ENCODE measurements around the gene KDM5A. TPM values are rescaled to one million over a fixed set of nuclear protein-coding genes. Genes with fewer than 3 reads are reported as not detected.
"Not testable (repeated sequence)": the region's sequence is repeated elsewhere in the genome, so short reads cannot be mapped to it uniquely, and the experiment has no call there.

The KDM5A gene
- total and polyA plus RNA-seq, 2 donors (not counting 1 experiment from before 2014, with no cell fraction given) = 24.4 to 54.5 TPM

GRCh38 chr12:388012-388411, 1.1 kb downstream of the KDM5A start:
- no peak for TF ChIP-seq CTCF (conservative IDR thresholded peaks at IDR 0.05 in 1 of 2, IDR thresholded peaks at IDR 0.05 in 1 of 2; ENCODE audit: low read depth in 1 of 2, low read length in 2 of 2)
- Histone ChIP-seq H4K20me1 (ENCODE audit: control insufficient read depth, extremely low read depth, insufficient read depth, low read length) (peaks cover 2% of the 10 kb centered on the region), H3K9me3 (ENCODE audit: control insufficient read depth, insufficient read depth, low read depth, low read length) (no peaks in the 10 kb centered on the region), H3K27me3 (ENCODE audit: control insufficient read depth, insufficient read depth, low read length) (no peaks in the 10 kb centered on the region), H3K4me3 (replicated peaks in 1 of 4; ENCODE audit: control extremely low read depth in 1 of 4, insufficient read depth in 1 of 4, low read depth in 3 of 4, low read length in 4 of 4) (peak overlapping the region; percentile 82 to 100 (median 89)), H3K9ac (ENCODE audit: insufficient read depth, low read length) (peak overlapping the region; percentile 87), H2AFZ (ENCODE audit: low read length) (no peak overlapping the region), H3K27ac (ENCODE audit: insufficient read depth, low read length) (peak overlapping the region; percentile 95), H3K79me2 (ENCODE audit: control insufficient read depth, insufficient read depth, low read length) (peaks cover 45% of the 10 kb centered on the region), H3K36me3 (ENCODE audit: control insufficient read depth, insufficient read depth, low read length) (peaks cover 1% of the 10 kb centered on the region), H3K4me1 (ENCODE audit: control insufficient read depth, extremely low read depth, insufficient read depth, low read length) (peaks cover 5% of the 10 kb centered on the region), H3K4me2 (ENCODE audit: extremely low read depth, insufficient read depth, low read length) (peak overlapping the region; percentile 94)
- DNase-seq (ENCODE audit: low read depth in 2 of 2) = no peak

- Histone ChIP-seq H3K4me3 (replicated peaks in 1 of 4; ENCODE audit: control extremely low read depth in 1 of 4, insufficient read depth in 1 of 4, low read depth in 3 of 4, low read length in 4 of 4) (peak overlapping the region; percentile 35 to 100 (median 89)), H3K9me3 (ENCODE audit: control insufficient read depth, insufficient read depth, low read depth, low read length) (no peaks in the 10 kb centered on the region), H3K79me2 (ENCODE audit: control insufficient read depth, insufficient read depth, low read length) (peaks cover 45% of the 10 kb centered on the region), H3K4me2 (ENCODE audit: extremely low read depth, insufficient read depth, low read length) (peak overlapping the region; percentile 94), H3K27me3 (ENCODE audit: control insufficient read depth, insufficient read depth, low read length) (no peaks in the 10 kb centered on the region), H3K27ac (ENCODE audit: insufficient read depth, low read length) (no peak overlapping the region), H3K36me3 (ENCODE audit: control insufficient read depth, insufficient read depth, low read length) (peaks cover 1% of the 10 kb centered on the region), H3K4me1 (ENCODE audit: control insufficient read depth, extremely low read depth, insufficient read depth, low read length) (peaks cover 5% of the 10 kb centered on the region), H3K9ac (ENCODE audit: insufficient read depth, low read length) (no peak overlapping the region), H4K20me1 (ENCODE audit: control insufficient read depth, extremely low read depth, insufficient read depth, low read length) (peaks cover 2% of the 10 kb centered on the region), H2AFZ (ENCODE audit: low read length) (no peak overlapping the region)
- TF ChIP-seq EZH2 (IDR thresholded peaks at IDR 0.05; ENCODE audit: low read length, missing control alignments) = no peak
- TF ChIP-seq CTCF (conservative IDR thresholded peaks at IDR 0.05 in 1 of 2, IDR thresholded peaks at IDR 0.05 in 1 of 2; ENCODE audit: low read depth in 1 of 2, low read length in 2 of 2) = no peak
- DNase-seq (ENCODE audit: low read depth in 2 of 2) = peak; percentile 25 to 73
Observed at GRCh38 chr12:386651-387050, 2.5 kb downstream of the KDM5A start.

- not testable (repeated sequence) for H3K36me3 ChIP-seq (ENCODE audit: control insufficient read depth, insufficient read depth, low read length); H3K4me2 ChIP-seq (ENCODE audit: extremely low read depth, insufficient read depth, low read length); H3K27me3 ChIP-seq (ENCODE audit: control insufficient read depth, insufficient read depth, low read length); H3K4me3 ChIP-seq (replicated peaks in 1 of 4; ENCODE audit: control extremely low read depth in 1 of 4, insufficient read depth in 1 of 4, low read depth in 3 of 4, low read length in 4 of 4); H3K79me2 ChIP-seq (ENCODE audit: control insufficient read depth, insufficient read depth, low read length); H3K9ac ChIP-seq (ENCODE audit: insufficient read depth, low read length); H2AFZ ChIP-seq (ENCODE audit: low read length); H3K4me1 ChIP-seq (ENCODE audit: control insufficient read depth, extremely low read depth, insufficient read depth, low read length); H4K20me1 ChIP-seq (ENCODE audit: control insufficient read depth, extremely low read depth, insufficient read depth, low read length); H3K27ac ChIP-seq (ENCODE audit: insufficient read depth, low read length); DNase-seq (ENCODE audit: low read depth in 2 of 2); H3K9me3 ChIP-seq (ENCODE audit: control insufficient read depth, insufficient read depth, low read depth, low read length)
Observed at GRCh38 chr12:370739-371485, 18.2 kb downstream of the KDM5A start.

All from fibroblast of lung (primary cell).